ENCODE data around the gene PPP1R37. TPM values are rescaled to one million over a fixed set of nuclear protein-coding genes. Genes with fewer than 3 reads are reported as not detected.

Gene PPP1R37, protein sequence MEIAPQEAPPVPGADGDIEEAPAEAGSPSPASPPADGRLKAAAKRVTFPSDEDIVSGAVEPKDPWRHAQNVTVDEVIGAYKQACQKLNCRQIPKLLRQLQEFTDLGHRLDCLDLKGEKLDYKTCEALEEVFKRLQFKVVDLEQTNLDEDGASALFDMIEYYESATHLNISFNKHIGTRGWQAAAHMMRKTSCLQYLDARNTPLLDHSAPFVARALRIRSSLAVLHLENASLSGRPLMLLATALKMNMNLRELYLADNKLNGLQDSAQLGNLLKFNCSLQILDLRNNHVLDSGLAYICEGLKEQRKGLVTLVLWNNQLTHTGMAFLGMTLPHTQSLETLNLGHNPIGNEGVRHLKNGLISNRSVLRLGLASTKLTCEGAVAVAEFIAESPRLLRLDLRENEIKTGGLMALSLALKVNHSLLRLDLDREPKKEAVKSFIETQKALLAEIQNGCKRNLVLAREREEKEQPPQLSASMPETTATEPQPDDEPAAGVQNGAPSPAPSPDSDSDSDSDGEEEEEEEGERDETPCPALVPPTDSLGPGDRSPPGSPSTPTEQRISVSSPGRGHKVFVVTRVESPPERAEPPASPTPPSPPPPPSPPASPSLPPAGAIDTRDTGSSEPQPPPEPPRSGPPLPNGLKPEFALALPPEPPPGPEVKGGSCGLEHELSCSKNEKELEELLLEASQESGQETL
- total RNA-seq (2014; rRNA removed; shearing (Covaris generic)): 24.8 and 26.5 TPM in 2 replicates
- polyA plus RNA-seq (2015; cell fraction: cytosol; rRNA removed): 12.3 and 16.5 TPM in 2 replicates
- 29.5 and 32.4 TPM in 2 replicates for polyA plus RNA-seq (2015; cell fraction: nucleus; rRNA removed)

DNA sequence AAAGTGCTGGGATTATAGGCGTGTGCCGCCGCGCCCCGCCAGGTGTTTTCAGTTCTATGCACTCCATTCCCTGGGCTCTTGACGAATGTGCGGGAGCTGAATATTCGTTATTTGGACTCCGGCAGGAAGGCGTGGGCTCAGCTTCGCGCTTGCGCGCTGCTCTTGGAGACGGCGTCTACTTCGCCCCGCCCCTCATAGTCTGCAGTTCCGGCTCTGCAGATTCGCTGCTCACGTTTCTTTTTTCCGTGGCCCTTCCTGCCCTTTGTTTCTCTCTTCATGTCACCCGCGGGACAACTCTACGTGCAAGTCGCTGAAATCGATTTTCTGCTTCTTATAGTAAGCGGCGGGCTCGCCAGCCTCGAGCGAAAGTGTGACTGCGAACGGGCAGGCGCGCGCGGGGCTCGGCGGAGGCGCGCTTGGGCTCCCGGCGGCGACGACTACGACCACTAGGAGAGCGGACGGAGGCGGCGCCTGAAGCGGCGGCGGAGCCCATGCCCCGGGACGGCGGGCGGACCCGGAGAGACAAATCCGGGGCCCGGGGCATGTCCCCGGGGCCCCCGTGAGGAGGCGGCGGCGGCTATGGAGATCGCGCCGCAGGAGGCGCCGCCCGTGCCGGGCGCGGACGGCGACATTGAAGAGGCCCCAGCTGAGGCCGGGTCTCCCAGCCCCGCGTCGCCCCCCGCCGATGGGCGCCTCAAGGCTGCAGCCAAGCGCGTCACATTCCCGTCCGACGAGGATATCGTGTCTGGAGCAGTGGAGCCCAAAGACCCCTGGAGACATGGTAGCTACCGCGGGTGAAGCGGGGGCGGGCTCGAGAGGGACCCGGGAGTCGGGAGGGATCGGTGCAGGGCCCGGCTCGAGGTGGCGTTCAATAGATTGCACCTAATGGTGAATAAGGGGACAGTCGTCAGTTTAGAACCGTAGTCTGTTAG is at the start of gene PPP1R37:
PPP1R37 (plus strand) TSS at position 433 of the 932 bp plus-strand sequence; CDS start at position 580, 147 bp downstream.
- DNase-seq (ENCODE audit: low read depth): peak; percentile 85

DNA sequence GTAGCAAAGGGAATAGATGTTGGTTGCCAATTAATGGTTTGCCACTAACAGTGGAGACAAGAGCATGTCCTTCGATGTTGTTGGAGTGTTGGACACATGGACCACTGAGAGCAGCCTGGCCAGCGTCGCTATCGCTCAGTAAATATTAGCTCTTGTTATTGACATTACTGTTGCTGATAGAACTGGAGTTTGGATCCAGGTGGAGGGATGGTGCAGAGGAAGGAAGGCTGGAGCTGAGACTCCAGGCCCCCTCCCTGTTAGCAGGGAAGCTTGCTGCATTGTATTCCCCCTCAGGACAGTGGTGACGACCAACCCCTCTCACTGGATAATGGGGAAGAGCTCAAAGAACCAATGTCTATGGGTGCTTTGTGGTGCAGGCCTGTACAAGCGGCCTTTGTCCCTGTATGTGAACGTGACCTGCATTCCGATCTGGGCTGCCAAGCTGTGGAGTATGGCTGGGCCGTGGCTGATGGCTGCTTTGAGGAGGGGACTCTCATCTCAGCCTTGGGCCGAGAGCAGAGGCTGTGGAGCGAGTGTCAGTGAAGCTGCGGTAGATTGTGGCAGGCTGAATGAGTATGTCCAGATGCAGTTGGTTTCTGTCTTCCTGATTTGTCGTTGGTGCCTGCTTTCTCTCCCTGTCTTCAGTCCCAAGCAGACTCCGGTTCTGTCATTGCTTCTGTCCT is 47.2 kb upstream of the PPP1R37 start:
- DNase-seq (ENCODE audit: low read depth): no peak

DNA sequence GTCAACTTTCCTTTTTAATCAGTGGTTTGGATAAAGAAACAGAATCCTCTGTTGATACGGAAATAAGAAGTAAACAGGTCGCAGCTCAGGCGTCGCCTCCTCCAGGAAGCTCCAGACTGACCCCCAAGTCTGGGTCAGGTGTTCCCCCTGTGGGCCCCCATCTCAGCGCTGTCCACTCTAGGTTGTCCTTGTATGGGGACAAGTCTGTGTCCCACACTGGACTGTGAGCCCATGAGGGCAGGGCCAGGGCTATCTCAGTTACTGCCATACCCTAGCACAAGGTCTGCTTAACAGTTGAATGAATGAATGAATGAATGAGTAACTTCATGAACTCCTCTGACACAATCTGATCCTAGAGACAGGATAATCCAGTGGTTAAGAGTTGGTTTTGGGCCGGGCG is 46.6 kb upstream of the PPP1R37 start:
- DNase-seq (ENCODE audit: low read depth): no peak

DNA sequence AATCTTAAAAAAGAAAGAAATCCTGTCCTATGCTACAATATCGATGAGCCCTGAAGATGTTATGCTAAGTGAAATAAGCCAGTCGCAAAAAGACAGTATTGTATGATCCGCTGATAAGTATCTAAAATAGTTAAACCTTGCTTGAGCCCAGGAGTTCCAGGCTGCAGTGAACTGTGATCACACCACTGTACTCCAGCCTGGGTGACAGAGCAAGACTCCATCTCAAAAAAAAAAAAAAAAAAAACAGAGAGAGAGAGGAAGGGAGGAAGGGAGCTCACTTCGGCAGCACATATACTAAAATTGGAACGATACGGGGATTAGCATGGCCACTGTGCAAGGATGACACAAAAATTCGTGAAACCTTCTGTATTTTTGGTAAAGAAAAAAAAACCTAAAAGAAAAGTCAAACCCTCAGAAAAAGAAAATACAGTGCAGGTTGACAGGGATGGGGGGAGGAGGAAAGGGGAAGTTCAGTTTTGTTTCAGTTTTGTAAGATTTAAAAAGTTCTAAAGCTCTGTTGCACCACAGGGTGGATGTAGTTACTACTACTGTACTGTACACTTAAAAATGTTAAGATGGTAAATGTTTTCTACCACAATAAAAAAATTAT is 45.7 kb upstream of the PPP1R37 start:
- DNase-seq (ENCODE audit: low read depth): no peak

DNA sequence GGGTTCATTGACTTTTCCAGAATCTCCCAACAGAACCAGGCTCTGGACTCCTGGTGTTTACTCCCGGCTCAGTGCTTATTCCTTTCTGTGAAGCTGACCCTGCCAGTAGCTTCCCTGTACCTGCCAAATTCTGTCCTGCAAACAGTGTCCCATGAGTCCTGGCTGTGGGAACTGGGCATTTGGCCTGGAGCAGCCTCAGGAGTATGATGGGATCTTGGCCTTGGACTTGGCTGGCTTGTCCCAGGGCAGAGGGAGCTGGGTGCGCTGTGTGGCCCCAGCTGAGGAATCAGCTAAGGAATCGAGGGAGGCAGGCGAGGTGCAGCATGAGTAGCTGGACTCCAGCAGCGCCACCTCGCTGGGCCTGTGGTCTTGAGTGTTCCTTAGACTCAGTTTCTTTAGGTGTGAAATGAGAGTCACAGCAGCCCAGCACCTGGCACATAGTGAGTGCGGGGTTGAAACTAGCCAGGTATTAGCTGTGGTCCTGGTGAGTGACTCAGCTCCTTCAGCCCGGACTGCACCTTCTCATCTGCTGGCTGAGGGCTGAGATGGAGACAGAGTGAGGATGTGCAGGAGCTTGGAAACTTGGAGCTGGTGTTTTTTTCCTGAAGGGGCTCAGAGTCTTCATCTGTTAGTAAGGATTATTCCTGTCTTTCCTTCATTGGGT is 43.8 kb upstream of the PPP1R37 start:
- no peak for DNase-seq (ENCODE audit: low read depth)

DNA sequence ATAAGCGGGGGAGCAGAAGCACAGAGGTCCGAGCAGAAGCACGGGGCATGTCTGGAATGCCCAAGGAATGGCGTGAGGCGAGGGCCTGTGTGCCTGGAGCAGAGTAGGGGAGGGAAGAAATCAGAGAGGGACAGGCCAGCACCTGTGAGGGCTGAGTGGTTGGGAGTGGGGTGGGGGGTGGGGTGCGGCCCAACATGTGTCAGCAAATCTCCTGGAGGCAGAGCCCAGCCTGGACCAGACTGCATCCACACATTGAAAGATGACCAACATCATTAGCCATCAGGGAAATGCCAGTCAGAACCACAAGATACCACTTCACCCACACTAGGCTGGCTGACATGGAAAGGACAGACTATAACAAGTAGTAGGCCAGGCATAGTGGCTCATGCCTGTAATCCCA is 42.9 kb upstream of the PPP1R37 start:
- DNase-seq (ENCODE audit: low read depth): no peak

DNA sequence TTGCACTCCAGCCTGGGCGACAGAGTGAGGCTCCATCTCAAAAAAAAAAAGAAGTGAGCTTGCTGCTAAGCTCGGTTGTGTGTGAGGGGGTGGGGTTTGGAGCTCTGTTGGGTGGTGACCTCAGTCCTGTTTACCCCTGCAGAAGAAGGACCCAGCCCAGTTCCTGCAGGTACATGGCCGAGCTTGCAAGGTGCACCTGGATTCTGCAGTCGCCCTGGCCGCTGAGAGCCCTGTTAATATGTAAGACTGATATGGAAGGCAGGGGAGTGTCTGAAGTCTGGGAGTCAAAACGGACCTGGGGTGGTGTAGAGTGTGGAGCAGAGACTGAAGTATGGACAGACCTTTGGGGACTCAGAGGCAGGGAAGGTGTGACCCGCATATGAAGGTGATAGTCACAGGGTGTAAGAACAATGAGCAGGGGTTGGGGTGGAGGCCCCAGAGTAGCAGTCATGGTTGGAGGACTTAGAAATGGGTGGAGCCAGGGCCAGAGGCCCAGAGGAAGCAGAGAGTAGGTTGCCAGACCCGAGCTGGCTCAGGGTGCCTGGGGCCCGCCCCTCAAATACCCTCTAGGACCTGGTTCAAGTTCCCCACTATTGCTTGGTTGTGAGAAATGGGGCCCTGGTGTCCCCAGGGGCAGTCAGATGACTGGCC is 40.9 kb upstream of the PPP1R37 start:
- no peak for DNase-seq (ENCODE audit: low read depth)

DNA sequence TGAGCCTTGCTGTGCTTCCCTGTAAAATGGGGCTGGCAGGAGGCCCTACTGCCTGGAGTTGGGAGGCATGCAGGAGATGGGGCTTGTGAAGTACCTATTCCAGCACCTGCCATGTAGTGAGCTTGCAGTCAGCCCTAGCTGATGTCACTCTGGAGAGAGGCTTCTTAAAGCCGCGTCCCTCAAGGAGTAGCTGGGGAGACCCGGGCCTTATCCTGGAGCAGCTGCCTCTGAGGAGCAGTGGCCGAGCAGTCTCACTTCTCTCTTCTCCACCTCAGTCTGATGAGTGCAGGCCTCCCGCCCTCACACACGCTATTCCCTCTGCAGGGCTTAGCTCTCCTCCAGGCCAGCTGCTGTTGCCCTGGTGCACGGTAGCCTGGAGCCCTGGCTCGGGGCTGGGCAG is 36.1 kb upstream of the PPP1R37 start:
- DNase-seq (ENCODE audit: low read depth): no peak

DNA sequence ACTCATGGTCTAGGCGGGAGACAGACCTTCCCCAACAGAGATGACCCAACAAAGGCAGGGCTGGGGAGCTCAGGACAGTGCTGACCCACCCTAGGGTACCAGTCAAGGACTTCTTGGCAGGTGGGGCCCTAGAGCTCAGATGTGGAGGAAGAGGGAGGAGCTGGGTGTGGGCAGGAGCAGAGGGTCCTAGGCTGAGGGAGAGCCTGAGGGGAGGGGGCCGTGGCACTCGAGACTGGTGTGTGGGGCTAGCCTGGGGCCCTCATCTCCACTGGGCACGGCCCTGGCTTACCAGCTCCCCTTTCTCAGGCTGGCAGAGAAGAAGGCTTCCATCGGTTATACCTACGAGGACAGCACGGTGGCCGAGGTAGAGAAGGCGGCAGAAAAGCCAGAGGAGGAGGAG is 35.5 kb upstream of the PPP1R37 start:
- DNase-seq (ENCODE audit: low read depth): no peak

DNA sequence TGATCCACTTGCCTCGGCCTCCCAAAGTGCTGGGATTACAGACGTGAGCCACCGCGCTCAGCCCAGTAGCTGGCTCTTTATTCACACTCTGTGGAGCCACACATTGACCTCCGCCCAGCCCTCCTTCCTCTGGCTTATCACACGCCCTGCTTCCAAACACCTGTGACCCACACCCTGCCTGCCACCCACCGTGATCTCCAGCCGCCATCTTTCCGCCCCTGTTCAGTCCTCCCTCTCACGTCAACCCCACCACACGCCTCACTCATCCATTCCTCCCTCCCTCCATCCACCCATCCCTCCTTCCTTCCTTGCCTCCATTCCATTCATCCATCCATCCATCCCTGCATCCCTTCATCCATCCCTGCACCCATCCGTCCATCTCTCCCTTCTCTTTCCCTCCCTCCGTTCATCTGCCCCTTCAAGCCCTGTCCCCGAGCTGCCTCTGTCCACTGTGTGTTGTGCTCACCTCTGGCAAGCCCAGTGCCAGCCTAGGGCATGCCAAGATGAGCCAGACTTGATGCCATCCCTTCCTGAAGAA is 34.3 kb upstream of the PPP1R37 start:
- no peak for DNase-seq (ENCODE audit: low read depth)

DNA sequence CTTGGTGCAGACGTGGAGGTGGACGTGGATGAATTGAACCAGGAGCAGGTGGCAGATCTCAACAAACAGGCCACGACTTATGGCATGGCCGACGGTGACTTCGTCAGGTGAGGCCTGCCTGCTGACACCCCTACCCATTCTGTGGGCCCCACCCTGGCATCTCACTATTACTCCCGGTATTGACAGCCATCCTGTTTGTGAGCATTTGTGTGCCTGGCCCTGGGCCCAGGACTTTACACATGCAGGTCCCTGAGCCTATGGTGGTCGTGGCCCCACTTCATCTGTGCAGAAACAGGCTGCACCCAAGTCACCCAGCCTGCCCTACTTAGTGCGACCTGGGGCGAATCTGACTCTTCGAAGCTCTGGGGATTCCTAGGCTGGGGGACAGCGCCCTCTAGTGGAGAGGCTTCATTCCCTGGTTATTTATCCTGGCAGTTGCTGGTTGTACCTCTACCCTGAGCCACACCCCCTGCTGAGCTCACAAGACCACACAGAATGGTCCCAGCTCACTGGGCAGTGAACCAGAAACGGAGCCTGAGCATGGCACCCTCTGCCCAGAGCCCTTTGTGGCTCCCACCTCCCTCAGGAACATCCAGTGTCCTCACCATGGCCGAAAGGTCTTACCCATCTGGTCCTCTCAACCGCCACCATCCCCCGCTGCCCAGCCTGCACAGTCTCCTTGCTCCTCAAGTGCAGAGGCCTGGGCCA is 33.6 kb upstream of the PPP1R37 start:
- DNase-seq (ENCODE audit: low read depth): peak; percentile 67

DNA sequence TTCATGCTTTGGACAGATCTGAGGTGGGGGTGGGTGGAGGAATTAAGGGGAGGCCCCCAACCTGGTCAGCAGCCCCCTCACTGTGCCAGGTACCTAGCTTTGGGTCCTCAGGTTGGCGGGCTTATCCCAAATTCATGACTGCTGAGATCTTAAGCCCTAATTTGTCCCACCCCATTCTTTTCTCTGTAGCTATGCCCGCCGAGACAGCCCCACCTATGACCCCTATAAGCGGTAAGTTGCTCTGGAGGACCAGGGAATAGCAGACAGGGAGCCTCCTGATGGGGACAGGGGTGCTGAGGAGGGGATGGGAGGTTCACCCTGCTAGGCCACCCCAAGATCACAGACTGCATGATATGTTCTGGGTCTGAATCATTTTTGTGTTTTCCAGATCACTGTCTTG is 31.0 kb upstream of the PPP1R37 start:
- DNase-seq (ENCODE audit: low read depth): no peak

DNA sequence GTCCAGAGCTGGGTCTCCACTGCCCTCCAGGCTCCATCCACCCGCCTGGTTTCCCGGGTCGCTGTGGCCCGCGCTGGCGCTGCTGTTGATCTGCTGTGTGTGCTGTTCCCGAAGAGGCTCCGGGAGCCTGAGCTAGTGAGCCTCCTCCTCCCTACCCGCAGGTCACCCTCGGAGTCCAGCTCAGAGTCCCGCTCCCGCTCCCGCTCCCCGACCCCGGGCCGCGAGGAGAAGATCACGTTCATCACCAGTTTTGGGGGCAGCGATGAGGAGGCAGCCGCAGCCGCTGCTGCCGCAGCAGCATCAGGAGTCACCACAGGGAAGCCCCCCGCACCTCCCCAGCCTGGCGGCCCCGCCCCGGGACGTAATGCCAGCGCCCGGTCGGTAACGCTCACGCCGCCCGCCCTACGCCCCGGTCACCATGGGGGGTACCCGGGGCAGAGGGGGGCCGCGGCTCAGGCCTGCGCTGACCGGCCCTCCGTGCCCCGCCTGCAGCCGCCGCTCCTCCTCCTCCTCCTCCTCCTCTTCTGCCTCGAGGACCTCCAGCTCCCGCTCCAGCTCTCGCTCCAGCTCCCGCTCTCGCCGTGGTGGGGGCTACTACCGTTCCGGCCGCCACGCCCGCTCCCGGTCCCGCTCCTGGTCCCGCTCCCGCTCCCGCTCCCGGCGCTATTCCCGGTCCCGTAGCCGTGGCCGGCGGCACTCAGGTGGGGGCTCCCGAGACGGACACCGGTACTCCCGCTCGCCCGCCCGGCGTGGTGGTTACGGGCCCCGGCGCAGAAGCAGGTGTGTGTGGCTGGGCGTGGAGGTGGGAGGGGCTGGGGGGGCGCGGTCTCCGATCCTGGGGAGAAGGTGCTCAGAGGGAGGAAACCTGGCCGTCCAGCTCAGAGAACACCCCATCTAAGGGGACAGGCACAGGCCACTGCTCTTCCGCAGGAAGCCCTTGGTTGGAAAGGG is 28.9 kb upstream of the PPP1R37 start:
- DNase-seq (ENCODE audit: low read depth): no peak

DNA sequence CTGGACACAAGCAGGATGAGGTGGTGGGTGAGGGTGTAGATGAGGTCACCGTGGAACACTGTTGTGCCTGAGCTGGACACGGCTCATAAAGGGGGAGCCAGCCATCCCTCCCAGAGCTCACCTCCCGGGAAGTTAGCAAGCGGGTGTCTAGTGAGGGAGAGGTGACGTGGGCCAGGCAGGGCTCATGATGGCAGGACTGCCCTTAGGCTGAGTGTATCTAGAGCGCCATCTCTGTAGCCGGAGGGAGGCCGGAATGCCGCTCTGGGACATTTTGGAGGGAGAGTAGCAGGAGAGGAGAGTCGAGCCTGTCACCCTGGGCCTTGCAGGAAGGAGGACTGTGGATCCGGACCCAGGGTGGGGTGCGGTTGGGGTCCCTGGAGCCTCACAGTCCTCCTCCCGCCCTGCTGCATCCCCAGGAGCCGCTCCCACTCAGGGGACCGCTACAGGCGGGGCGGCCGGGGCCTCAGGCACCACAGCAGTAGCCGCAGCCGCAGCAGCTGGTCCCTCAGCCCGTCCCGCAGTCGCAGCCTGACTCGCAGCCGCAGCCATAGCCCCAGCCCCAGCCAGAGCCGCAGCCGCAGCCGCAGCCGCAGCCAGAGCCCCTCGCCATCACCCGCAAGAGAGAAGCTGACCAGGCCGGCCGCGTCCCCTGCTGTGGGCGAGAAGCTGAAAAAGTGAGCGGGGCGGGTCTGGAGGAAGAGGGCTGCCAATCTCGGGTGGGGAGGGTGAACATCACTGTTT is 25.9 kb upstream of the PPP1R37 start:
- no peak for DNase-seq (ENCODE audit: low read depth)

DNA sequence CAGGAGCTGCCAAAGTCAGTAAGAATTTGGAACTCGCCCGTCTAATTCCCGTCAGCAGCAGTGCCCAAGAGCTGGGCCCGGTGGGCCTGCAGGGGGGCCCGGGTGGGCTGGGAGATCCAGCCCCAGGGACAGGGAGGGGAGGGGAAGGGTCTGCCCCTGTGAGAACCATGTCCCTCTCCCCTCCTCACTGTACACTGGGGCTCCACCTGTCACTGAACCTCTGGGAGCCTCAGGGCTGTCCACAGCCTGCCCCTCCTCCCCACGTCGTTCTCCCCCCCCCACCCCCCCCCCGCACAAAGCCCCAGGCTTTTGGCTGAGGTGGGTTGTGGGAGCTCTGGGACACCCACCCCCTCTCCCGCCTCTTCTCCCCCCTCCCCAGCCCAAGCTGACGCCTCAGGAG is 24.9 kb upstream of the PPP1R37 start:
- no peak for DNase-seq (ENCODE audit: low read depth)

DNA sequence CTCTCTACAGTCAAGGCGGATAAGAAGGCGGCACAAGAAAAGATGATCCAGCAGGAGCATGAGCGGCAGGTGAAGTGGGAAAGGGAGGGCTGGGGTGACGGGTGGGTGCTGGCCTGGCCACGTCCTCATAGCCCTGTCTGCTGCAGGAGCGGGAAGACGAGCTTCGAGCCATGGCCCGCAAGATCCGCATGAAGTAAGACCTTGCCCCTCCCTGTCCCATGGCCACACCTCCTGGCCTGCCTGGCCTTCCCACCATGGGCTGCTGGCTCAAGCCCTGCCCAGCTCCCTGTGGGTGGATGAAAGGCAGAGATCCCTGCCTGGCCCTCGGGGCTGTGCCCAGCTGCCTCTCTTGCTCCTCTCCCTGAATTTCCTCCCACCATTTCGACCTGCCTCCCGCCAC is 23.9 kb upstream of the PPP1R37 start:
- DNase-seq (ENCODE audit: low read depth): no peak

DNA sequence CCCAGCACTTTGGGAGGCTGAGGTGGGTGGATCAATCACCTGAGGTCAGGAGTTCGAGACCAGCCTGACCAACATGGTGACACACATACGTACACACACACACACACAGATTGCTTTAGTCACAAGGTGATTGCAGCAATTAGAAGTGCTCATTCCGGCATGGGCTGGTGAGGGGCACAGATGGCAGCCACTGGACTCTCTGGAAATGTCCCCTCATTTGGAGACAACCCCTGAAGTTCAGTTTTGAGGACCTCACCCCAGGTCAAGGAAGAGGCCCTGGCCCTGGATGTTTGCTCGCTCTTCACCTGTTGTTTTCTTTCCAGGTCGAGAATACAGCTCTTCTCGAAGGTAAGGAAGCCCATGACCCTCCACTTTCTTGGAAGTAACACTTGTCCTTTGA is 22.8 kb upstream of the PPP1R37 start:
- DNase-seq (ENCODE audit: low read depth): no peak

All from HT1080 (cell line).